ENCODE results near the gene RAI1. TPM values are rescaled to one million over a fixed set of nuclear protein-coding genes. Genes with fewer than 3 reads are reported as not detected.

Gene RAI1
- total and polyA plus RNA-seq, 12 donors = 4.2 to 37.3 (median 26.9) TPM

- 58 to 71% (median 67%) methylated on average over 7 to 10 of the region's 10 CpGs for WGBS, 4 donors
- no peaks in the 10 kb centered on the region for H3K9me3 ChIP-seq (replicated peaks in 1 of 3)
- peaks cover 48 to 83% of the 10 kb centered on the region in 2 donors for H3K4me1 ChIP-seq (replicated peaks in 1 of 2)
- peaks cover 0 to 72% of the 10 kb centered on the region in 2 donors for H3K36me3 ChIP-seq (replicated peaks in 1 of 2)
- H3K27me3 ChIP-seq = no peaks in the 10 kb centered on the region
- DNase-seq = peak in 3 of 7 donors; percentile 43 to 61 (median 47)
- no peak for TF ChIP-seq POLR2A (IDR thresholded peaks at IDR 0.05)
- no peak for TF ChIP-seq CTCF (IDR thresholded peaks at IDR 0.05)
- intact Hi-C loops (cut with DNase I) = loop anchor here in 1 of 2 donors (5.0 kb wide), 1 partner anchor 215 kb away; no protein-coding TSS in a partner anchor
- peak overlapping the region in 4 of 5 donors; percentile 26 to 94 (median 82) for H3K27ac ChIP-seq
- H3K4me3 ChIP-seq = no peak overlapping the region
Observed at GRCh38 chr17:17817552-17817947, 136.3 kb downstream of the RAI1 start.

- peaks cover 51 to 83% of the 10 kb centered on the region in 2 donors for H3K4me1 ChIP-seq (replicated peaks in 1 of 2)
- no peaks in the 10 kb centered on the region for H3K9me3 ChIP-seq (replicated peaks in 1 of 3)
- peak overlapping the region in 3 of 5 donors; percentile 72 to 94 (median 93) for H3K27ac ChIP-seq
- 41 to 59% (median 53%) methylated on average over 5 to 10 of the region's 10 CpGs for WGBS, 4 donors
- H3K4me3 ChIP-seq = no peak overlapping the region
- TF ChIP-seq CTCF (IDR thresholded peaks at IDR 0.05) (no peak), POLR2A (IDR thresholded peaks at IDR 0.05) (peak in 1 of 2 donors; percentile 26)
- DNase-seq = peak in 6 of 7 donors; percentile 51 to 82 (median 72)
- H3K27me3 ChIP-seq = no peaks in the 10 kb centered on the region
- intact Hi-C loops (cut with DNase I) = loop anchor here in 1 of 2 donors (5.0 kb wide), 1 partner anchor 214 kb away; no protein-coding TSS in a partner anchor
- peaks cover 0 to 67% of the 10 kb centered on the region in 2 donors for H3K36me3 ChIP-seq (replicated peaks in 1 of 2)
Observed at GRCh38 chr17:17818088-17818526, 136.8 kb downstream of the RAI1 start.

GRCh38 chr17:17819111-17819510 lies 137.9 kb downstream of the RAI1 start:
- TF ChIP-seq CTCF (IDR thresholded peaks at IDR 0.05) (no peak), POLR2A (IDR thresholded peaks at IDR 0.05) (no peak)
- H3K27ac ChIP-seq = peak overlapping the region; percentile 1 to 94 (median 72)
- H3K36me3 ChIP-seq (replicated peaks in 1 of 2) = peaks cover 0 to 56% of the 10 kb centered on the region in 2 donors
- H3K4me1 ChIP-seq (replicated peaks in 1 of 2) = peaks cover 55 to 79% of the 10 kb centered on the region in 2 donors
- H3K9me3 ChIP-seq (replicated peaks in 1 of 3) = no peaks in the 10 kb centered on the region
- H3K27me3 ChIP-seq = no peaks in the 10 kb centered on the region
- peak in 3 of 7 donors; percentile 42 to 72 (median 62) for DNase-seq
- intact Hi-C loops (cut with DNase I) = loop anchor here in 1 of 2 donors (5.0 kb wide), 1 partner anchor 213 kb away; no protein-coding TSS in a partner anchor
- WGBS, 4 donors = 34 to 61% (median 54%) methylated on average over 1 to 12 of the region's 12 CpGs
- H3K4me3 ChIP-seq = no peak overlapping the region

GRCh38 chr17:17819561-17819995 lies 138.3 kb downstream of the RAI1 start:
- H3K27ac ChIP-seq = peak overlapping the region; percentile 1 to 96 (median 93)
- H3K36me3 ChIP-seq (replicated peaks in 1 of 2) = peaks cover 0 to 52% of the 10 kb centered on the region in 2 donors
- WGBS, 4 donors = 14 to 41% (median 35%) methylated on average over 8 to 12 of the region's 12 CpGs

More at GRCh38 chr17:17819561-17819995, 138.3 kb downstream of the RAI1 start:
- Histone ChIP-seq H3K4me3 (peak overlapping the region in 1 of 4 donors; percentile 78), H3K9me3 (replicated peaks in 1 of 3) (no peaks in the 10 kb centered on the region), H3K4me1 (replicated peaks in 1 of 2) (peaks cover 59 to 79% of the 10 kb centered on the region in 2 donors), H3K27me3 (no peaks in the 10 kb centered on the region)
- peak; percentile 90 to 98 (median 96) for DNase-seq
- TF ChIP-seq POLR2A (IDR thresholded peaks at IDR 0.05) = peak in 1 of 2 donors; percentile 73
- TF ChIP-seq CTCF (IDR thresholded peaks at IDR 0.05) = no peak
- intact Hi-C loops (cut with DNase I) = loop anchor here in 1 of 2 donors (5.0 kb wide), 1 partner anchor 213 kb away; no protein-coding TSS in a partner anchor

All from adrenal gland (tissue), 12 donors.